Measurements from ENCODE around the gene CD44.

DNA sequence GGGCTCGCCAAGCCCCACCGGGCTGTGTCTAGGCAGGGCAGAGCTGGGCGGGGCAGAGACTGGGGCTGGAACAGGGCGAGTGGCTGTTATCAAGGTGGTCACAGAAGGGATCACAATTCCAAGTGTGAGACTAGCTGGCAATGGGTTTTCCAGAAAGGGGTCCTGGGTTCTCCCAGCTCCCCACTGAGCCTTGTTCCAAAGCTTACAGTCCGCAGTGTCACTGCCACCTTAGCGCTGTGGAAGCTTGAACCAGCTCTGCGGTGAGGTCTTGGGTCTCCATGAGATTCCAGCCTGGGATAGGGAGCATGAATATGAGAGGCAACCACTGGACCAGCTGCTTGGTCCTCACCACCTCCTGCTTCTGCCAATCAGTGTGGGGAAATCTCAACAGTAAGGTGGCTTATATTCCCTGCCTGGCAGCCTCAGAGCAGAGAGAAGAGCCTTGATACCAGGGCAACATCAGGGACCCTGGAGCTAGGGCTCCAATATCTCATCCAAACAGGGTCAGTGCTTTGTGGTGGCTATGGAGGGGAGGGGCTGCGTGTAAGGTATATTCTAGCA, 831 bp downstream of the CD44 start:
- no peak for TF ChIP-seq EZH2phosphoT487 (IDR thresholded peaks at IDR 0.05; ENCODE audit: insufficient read depth, low read depth)
- no peak for TF ChIP-seq EZH2 (IDR thresholded peaks at IDR 0.05; ENCODE audit: insufficient read depth, poor library complexity, severe bottlenecking)

All from GM23248 (cell line).